Uterus (tissue), 4 donors: ENCODE results near the gene PIK3R3. TPM values are rescaled to one million over a fixed set of nuclear protein-coding genes. Genes with fewer than 3 reads are reported as not detected.

Experiments
- DNase-seq, 2 donors: peaks; one replicate each; pipeline ENCODE4 v3.0.0-alpha.2; 2019 to 2020
- H3K27ac ChIP-seq, 2 donors: fragments of 200-600 bp; sonication (generic); 1 replicate in 1 of 2; 2 replicates in 1 of 2; pipeline ENCODE4 v1.5.1; 2016 to 2018
- H3K27me3 ChIP-seq, 2 donors: fragments of 200-600 bp; sonication (generic); one replicate each; pipeline ENCODE4 v1.5.1; 2018 to 2019; ENCODE audit warnings: control low read depth in 1 of 2
- H3K36me3 ChIP-seq, 2 donors: fragments of 200-600 bp; sonication (generic); one replicate each; pipeline ENCODE4 v1.5.1; 2019; ENCODE audit warnings: control low read depth in 1 of 2
- H3K4me1 ChIP-seq, 2 donors: fragments of 200-600 bp; sonication (generic); one replicate each; pipeline ENCODE4 v1.5.1; 2018 to 2019; ENCODE audit warnings: control low read depth in 1 of 2
- H3K4me3 ChIP-seq, 2 donors: fragments of 200-600 bp; sonication (generic); 1 replicate in 1 of 2; 2 replicates in 1 of 2; pipeline ENCODE4 v1.5.1; 2018 to 2019; ENCODE audit warnings: mild to moderate bottlenecking in 1 of 2
- H3K9me3 ChIP-seq, 2 donors: fragments of 200-600 bp; sonication (generic); one replicate each; pipeline ENCODE4 v1.5.1; 2019; ENCODE audit warnings: control low read depth in 1 of 2
- POLR2A ChIP-seq, 2 donors: fragments of 450-650 bp; IDR thresholded peaks; one replicate each; pipeline ENCODE4 v1.6.1; 2016; ENCODE audit warnings: antibody characterized with exemption in 2 of 2, mild to moderate bottlenecking in 1 of 2, moderate library complexity in 1 of 2
- intact Hi-C: fragments of 100-400 bp; cut with DNase I; formaldehyde crosslinking; loops from one replicate; pipeline ENCODE4 v1.15.1; 2023; ENCODE audit warnings: low total_unique reads
- total RNA-seq, 4 donors: library from RNA; depleted of rRNA in 3 of 4; stranded (reverse); fragments of >200 nt in 3 of 4; gene quantifications; one replicate each; pipeline versions ENCODE4 v1.1.0 to v1.2.4, GENCODE V29; 2014 to 2023
- TF ChIP-seq, protein P1 (sequence below), 4 experiments: fragments of 200-600 bp in 2 of 4; fragments of 450-650 bp in 2 of 4; sonication (generic) in 2 of 4; IDR thresholded peaks; one replicate each; pipeline ENCODE4 v1.5.1; 2016 to 2019; ENCODE audit warnings: antibody characterized with exemption in 4 of 4, mild to moderate bottlenecking in 2 of 4, moderate library complexity in 1 of 4
- donor health status: DM: yes; HTN: yes; CAD: no.

Gene PIK3R3
- total RNA-seq, 4 donors from 2014 or later, result 23.5 to 83.7 (median 38.3) TPM

GRCh38 chr1:46112108-46112507 lies 20.3 kb downstream of the PIK3R3 start:
- Histone ChIP-seq H3K9me3 (no peaks in the 10 kb centered on the region), H3K27me3 (no peaks in the 10 kb centered on the region), H3K27ac (no peak overlapping the region), H3K4me1 (no peaks in the 10 kb centered on the region), H3K4me3 (no peak overlapping the region), H3K36me3 (no peaks in the 10 kb centered on the region)
- DNase-seq, result no peak
- intact Hi-C loops, result no loop called here
- no peak for TF ChIP-seq POLR2A (IDR thresholded peaks at IDR 0.05)
- TF ChIP-seq, protein P1, sequence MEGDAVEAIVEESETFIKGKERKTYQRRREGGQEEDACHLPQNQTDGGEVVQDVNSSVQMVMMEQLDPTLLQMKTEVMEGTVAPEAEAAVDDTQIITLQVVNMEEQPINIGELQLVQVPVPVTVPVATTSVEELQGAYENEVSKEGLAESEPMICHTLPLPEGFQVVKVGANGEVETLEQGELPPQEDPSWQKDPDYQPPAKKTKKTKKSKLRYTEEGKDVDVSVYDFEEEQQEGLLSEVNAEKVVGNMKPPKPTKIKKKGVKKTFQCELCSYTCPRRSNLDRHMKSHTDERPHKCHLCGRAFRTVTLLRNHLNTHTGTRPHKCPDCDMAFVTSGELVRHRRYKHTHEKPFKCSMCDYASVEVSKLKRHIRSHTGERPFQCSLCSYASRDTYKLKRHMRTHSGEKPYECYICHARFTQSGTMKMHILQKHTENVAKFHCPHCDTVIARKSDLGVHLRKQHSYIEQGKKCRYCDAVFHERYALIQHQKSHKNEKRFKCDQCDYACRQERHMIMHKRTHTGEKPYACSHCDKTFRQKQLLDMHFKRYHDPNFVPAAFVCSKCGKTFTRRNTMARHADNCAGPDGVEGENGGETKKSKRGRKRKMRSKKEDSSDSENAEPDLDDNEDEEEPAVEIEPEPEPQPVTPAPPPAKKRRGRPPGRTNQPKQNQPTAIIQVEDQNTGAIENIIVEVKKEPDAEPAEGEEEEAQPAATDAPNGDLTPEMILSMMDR (IDR thresholded peaks at IDR 0.05), result no peak

DNA sequence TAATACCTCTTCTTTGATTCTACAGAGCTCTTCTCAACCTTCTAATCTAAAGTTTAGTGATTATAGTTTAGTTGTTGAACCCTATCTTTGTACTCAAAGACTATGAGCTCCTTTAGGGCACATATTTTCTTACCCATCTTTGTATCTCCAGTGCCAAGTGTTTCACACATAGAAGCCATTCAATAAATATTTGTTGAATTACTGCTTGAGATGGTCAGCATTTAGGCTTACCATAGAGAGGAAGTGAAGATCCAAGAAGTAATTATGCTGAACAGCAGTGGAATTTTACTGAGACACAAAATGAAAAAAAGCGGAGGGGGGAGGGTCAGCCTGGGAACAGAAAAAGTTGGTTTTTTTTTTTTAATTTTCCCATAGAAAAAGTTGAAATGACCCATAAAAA lies 21.9 kb downstream of the PIK3R3 start:
- H3K36me3 ChIP-seq, result no peaks in the 10 kb centered on the region
- intact Hi-C loops, result no loop called here
- no peak for TF ChIP-seq POLR2A (IDR thresholded peaks at IDR 0.05)
- TF ChIP-seq, protein P1 (IDR thresholded peaks at IDR 0.05), result no peak
- H3K27ac ChIP-seq, result no peak overlapping the region
- H3K27me3 ChIP-seq, result no peaks in the 10 kb centered on the region
- H3K4me1 ChIP-seq, result no peaks in the 10 kb centered on the region
- DNase-seq, result no peak
- H3K4me3 ChIP-seq, result no peak overlapping the region
- H3K9me3 ChIP-seq, result no peaks in the 10 kb centered on the region

GRCh38 chr1:46102769-46103476 lies 29.5 kb downstream of the PIK3R3 start:
- Histone ChIP-seq H3K4me3 (no peak overlapping the region), H3K27ac (no peak overlapping the region), H3K27me3 (no peaks in the 10 kb centered on the region), H3K4me1 (no peaks in the 10 kb centered on the region), H3K36me3 (no peaks in the 10 kb centered on the region), H3K9me3 (no peaks in the 10 kb centered on the region)
- DNase-seq, result no peak
- TF ChIP-seq POLR2A (IDR thresholded peaks at IDR 0.05), result no peak
- intact Hi-C loops, result no loop called here

- H3K36me3 ChIP-seq, result no peaks in the 10 kb centered on the region
- H3K4me1 ChIP-seq, result no peaks in the 10 kb centered on the region
- no peak overlapping the region for H3K27ac ChIP-seq
- intact Hi-C loops, result no loop called here
- H3K27me3 ChIP-seq, result no peaks in the 10 kb centered on the region
- no peak for DNase-seq
- no peaks in the 10 kb centered on the region for H3K9me3 ChIP-seq
- H3K4me3 ChIP-seq, result no peak overlapping the region
- TF ChIP-seq, protein P1 (IDR thresholded peaks at IDR 0.05), result no peak
- no peak for TF ChIP-seq POLR2A (IDR thresholded peaks at IDR 0.05)
These were observed 33.2 kb downstream of the PIK3R3 start for GRCh38 chr1:46099215-46099614.

GRCh38 chr1:46098027-46098712 lies 34.3 kb downstream of the PIK3R3 start:
- intact Hi-C loops, result no loop called here

More at GRCh38 chr1:46098027-46098712, 34.3 kb downstream of the PIK3R3 start:
- no peak for TF ChIP-seq POLR2A (IDR thresholded peaks at IDR 0.05)
- TF ChIP-seq, protein P1 (IDR thresholded peaks at IDR 0.05), result no peak
- no peaks in the 10 kb centered on the region for H3K36me3 ChIP-seq
- H3K27ac ChIP-seq, result no peak overlapping the region
- H3K4me3 ChIP-seq, result no peak overlapping the region
- no peaks in the 10 kb centered on the region for H3K9me3 ChIP-seq
- DNase-seq, result no peak
- no peaks in the 10 kb centered on the region for H3K27me3 ChIP-seq
- no peaks in the 10 kb centered on the region for H3K4me1 ChIP-seq
